ENCODE measurements around the gene ZNF497.
"Not testable (repeated sequence)": the region's sequence is repeated elsewhere in the genome, so short reads cannot be mapped to it uniquely, and the experiment has no call there.

Gene ZNF497

DNA sequence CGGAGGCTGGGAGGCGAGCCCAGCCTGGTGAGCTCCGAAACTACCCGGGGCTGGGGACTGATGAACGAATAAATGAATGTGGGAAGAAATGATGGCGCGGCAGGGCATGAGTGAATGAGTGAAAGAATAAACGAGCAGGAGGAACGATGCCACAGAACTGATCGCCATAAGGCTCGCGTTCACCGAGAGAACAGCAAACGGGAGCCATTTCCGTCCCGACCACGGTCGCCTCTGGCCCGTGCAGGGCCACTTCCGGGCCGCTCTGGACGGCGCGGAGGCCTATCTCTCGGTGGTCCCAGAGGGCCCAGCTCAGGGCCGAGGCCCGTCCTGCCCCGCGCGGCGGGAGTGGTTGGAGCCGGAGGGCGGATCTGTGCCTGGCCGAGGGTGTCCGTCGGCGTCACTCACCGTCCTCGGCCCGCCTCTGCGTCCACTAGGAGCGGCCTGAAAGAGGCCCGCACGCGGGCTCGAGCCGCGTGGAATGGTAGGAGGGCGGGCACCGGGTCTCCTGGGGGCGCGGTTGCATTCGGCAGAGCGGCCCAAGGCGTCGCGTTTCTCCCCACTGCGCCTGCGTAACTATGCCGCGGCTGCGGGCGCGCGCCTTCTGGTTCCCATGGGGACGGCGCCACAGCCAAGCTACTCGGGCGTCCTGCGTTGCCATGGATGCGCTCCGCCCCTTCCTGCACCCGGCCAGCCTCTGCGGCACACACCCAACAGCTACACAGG, at the start of gene ZNF497:
Gene ZNF497 (minus strand): TSS at position 480 of the 723 bp plus-strand sequence. CDS start 5,116 bp downstream, outside the sequence.
- DNase-seq (ENCODE audit: low read depth): peak; percentile 72

GRCh38 chr19:58409010-58409790, 46.6 kb upstream of the ZNF497 start:
- no peak for DNase-seq (ENCODE audit: low read depth)

DNA sequence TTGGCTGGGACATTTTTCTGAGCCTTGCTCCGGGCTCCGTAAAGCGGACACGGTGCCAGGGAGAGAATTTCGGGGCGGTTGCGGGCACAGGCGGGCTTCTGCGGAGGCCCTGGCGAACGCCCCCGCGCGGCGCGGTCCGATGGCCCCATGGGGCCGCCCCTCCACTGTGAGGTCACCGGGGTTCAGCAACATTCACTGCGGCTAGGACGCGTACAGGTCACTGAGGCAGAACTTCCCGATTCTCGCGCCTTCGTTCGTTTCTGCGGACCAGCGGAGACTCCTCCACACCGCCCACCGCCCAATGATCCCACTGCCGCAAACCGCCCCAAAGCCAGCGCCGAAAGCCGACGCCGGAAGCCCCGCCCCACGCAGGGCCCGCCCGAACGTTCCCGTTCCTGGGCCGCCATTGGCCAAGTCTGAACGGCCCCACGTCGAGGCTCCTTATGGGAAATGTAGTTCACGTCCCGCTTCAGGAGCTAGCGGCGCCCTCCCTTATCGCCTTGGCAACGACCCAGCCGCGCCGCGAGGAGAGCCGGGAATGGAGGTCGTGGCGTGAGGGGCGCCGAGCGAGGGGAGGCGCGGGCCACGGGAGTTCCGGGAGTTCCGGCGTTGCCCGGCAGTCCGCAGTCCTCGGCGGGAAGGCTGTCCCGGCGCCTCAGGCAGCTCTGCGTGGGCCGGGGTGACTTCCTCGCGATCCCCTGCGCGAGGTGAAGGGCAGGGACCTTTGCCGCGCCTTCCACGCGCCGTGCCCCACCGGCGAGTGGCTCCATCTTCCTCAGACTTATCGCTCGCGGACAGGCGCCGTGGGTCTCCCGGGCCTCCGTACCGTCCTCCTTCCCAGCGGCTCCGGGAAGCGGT, 45.8 kb upstream of the ZNF497 start, which contains the start of gene ZNF584:
Gene ZNF584 (plus strand): TSS at position 498 of the 858 bp plus-strand sequence. CDS start 499 bp downstream, outside the sequence.
- DNase-seq (ENCODE audit: low read depth): peak; percentile 59

DNA sequence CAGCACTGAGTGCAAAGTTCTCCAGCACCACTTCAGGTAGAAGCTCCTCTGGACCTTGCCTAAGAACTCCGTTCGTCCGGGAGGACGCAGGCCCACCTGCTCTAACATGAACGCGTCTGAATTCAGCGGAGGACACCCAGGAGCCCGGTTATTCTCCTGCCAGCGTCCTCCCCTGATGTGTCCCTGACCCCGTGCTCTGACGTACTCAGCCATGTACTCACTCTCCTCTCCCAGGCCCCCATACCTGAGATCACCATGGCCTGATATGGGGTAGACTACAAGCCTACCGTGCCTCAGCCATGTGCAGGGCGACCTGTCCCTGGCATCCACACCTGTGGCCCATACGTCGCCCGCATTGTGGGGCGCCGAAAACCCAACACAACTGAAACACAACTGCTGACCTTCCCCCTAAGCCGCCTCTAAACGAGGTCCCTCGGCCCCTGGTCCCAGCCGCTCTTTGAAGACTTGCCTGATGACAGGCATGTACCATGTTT, 45.2 kb upstream of the ZNF497 start:
- no peak for DNase-seq (ENCODE audit: low read depth)

DNA sequence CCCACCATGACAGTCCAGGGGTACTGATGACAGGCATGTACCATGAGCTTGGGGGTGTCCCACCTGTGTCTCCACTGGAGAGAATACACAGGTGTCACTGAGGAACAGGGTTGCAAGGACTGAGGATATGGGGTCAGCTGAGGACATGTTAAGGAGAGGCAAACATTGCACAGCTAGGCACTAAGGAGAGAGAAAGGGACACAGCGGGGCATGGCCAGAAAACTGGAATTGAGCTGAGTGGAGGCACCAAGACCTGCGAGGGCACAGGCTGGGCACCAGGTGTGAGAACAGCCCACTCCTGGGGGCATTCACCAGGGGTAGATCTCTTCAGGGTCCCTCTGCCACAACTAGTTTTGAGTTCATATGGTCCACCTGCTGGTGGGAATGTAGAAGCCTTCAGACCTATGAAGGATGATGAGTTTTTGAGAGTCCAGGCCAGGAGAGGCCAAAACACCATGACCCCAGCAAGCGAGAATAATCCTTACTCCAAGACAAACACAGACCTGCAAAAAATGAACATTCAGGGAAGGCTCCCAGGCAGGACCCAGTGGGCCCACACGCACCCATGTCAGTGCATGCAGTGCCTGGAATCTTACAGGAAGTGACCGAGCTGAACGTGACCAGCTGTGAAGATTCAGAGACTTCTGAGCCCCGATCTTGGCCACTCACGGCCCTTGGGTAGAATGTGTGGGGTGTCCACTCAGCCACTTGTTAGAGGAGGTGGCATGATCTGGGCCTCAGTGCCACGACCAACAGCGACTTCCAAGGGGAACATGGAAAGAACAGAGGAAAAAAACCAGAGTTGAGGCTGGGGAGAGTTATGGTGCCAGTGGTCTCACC, 44.5 kb upstream of the ZNF497 start:
- DNase-seq (ENCODE audit: low read depth): no peak

DNA sequence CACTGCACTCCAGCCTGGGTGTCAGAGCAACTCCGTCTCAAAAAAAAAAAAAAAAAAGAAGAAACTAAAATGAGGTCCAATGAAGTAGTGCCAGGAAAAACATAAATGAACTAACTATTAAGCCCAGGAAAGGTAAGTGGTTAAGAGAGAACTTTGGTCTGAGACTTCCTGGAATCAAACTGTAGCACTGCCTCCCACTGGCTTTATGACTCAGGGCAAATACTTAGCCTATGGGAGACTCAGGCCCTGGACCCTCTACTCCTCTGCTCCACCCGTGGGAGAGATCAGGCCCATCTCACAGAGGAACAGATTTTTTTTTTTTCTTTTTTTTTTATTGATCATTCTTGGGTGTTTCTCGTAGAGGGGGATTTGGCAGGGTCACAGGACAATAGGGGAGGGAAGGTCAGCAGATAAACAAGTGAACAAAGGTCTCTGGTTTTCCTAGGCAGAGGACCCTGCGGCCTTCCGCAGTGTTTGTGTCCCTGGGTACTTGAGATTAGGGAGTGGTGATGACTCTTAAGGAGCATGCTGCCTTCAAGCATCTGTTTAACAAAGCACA, 41.4 kb upstream of the ZNF497 start:
- DNase-seq (ENCODE audit: low read depth): not testable (repeated sequence)

GRCh38 chr19:58401840-58402421, 39.4 kb upstream of the ZNF497 start:
- DNase-seq (ENCODE audit: low read depth): no peak

DNA sequence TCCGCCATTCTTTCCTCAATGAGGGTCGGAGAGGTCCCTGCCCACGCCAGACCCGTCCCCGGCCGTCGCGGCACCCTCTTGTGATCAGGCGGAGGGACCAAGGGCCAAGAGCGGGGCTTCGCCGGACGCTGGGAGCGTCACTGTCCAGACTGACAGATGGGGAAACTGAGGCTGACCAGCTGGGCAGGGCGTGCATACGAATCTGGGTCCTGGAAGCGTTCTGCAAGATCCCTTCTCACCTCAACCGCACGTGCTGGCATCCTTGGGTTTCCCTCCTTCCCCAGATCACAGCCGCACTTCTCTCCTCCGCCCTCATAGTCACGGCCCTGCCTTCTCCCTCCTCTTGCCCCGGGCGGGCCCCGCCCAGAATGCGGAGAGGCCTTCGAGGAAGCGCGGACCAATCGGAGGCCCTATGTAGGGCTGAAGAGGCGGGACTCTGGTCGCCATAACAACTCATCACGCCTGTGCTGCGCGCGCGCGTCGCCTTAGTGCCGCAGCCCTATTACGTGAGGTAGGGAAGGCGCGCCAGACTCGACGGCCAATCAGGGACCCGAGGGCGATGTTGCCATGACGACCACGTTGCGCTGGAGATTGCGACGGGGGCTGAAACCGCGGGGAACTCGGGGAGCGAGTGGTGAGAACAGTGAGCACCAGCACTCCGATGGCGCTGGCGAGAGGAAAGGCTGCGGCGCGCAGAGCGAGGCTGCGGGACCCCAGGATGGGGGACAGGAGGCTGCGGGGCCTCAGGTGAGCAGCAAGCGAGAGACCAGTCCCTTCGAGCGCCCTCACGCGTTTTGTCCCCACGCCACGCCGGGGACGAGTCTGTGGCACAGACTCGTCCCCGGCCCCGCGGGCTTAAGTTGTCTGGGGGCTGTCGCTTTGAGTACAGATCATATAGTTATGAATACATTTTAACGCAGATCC, 38.6 kb upstream of the ZNF497 start:
- DNase-seq (ENCODE audit: low read depth): peak; percentile 90

GRCh38 chr19:58400316-58400915, 37.9 kb upstream of the ZNF497 start:
- DNase-seq (ENCODE audit: low read depth): no peak

DNA sequence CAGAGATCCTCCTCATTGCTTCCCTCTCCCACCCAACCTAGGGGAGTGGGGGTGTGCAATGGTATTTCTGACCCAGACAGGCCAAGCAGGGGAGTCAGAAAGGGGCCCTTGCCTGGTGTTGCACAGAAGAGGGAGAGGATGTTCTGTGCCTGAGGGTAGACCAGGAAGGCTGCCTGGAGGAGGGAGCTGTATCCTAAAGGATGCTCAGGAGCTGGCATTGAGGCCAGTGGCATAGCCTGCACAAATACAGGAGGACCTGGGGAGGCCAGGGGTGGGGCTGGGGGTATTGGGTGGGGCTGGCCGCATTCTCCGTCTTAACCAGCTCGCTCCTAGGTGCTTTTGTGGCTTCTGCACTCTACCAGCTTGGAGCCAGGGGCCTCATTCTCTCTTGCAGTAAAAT, 37.4 kb upstream of the ZNF497 start:
- DNase-seq (ENCODE audit: low read depth): no peak

- no peak for DNase-seq (ENCODE audit: low read depth)
Observed at GRCh38 chr19:58398545-58398944, 36.0 kb upstream of the ZNF497 start.

DNA sequence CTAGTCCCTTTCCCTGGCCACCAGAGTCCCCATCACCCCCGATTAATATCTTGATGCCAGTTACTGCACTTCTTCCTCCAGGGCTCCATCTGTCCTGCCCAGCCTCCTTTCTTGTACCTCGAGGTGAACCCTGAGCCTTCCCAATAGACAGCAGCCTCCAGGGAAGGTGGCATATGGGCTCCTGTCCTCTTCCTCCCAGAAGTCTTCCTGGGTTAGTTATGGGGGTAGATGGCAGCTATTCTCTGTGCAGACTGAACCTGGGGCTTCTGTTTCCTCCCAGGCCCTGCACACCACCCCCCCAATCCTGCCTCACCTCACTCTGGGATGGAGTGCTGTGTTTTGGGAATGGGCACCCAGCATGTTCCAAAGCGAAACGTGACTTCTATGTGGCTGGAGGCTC, 35.5 kb upstream of the ZNF497 start:
- no peak for DNase-seq (ENCODE audit: low read depth)

GRCh38 chr19:58397533-58398037, 35.0 kb upstream of the ZNF497 start:
- DNase-seq (ENCODE audit: low read depth): no peak

GRCh38 chr19:58396691-58397532, 34.4 kb upstream of the ZNF497 start:
- DNase-seq (ENCODE audit: low read depth): no peak

DNA sequence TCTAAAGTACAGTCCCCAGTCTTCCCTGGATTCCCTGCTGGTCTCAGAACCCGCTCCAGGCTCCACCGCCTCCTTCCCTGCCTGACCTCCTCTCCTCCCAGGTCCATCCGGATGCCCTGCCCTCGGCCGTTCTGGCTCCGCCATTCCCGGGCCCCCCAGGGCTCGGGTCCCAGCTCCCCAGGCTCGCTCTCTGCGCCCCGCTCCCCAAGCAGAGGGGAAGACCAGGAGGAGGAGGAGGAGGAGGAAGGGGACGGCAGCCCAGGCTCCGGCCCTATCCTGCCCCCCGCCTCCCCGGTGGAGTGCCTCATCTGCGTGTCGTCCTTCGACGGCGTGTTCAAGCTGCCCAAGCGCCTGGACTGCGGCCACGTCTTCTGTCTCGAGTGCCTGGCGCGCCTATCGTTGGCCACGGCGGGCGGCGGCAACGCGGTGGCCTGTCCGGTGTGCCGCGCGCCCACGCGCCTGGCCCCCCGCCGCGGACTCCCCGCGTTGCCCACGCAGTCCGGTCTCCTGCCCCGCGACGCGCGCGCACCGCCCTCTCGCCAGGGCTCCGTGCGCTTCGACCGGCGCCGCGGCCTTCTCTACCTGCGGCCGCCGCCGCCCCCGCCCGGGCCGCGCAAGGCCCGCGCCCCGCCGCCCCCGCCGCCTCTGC, 33.6 kb upstream of the ZNF497 start:
- no peak for DNase-seq (ENCODE audit: low read depth)

- no peak for DNase-seq (ENCODE audit: low read depth)
Observed at GRCh38 chr19:58395220-58395978, 32.8 kb upstream of the ZNF497 start, which contains the start of gene RNF225. TSS of gene RNF225 (plus strand) at chr19:58395656. CDS start at chr19:58396090, 434 bp downstream.

All from GM04503 (cell line).